K562 (cell line): Measurements from ENCODE around the gene STT3A. TPM values are rescaled to one million over a fixed set of nuclear protein-coding genes. Genes with fewer than 3 reads are reported as not detected.

Source experiments
- ATF1 ChIP-seq, 2 experiments: fragments of 450-650 bp in 1 of 2; IDR thresholded peaks; 2 replicates each; pipeline ENCODE4 v1.6.1; 2016; ENCODE audit warnings: missing compliant biosample characterization in 1 of 2, missing genetic modification characterization in 1 of 2
- GABPA ChIP-seq: fragments of 200-800 bp; sonication (Bioruptor generic); conservative IDR thresholded peaks from 2 replicates; pipeline ENCODE4 v1.6.1; 2016; ENCODE audit warnings: low read depth, missing genetic modification characterization, missing compliant biosample characterization
- HMGXB4 ChIP-seq: sonication (generic); formaldehyde crosslinking; IDR thresholded peaks from 2 replicates; pipeline ENCODE4 v1.8.1; 2023; ENCODE audit warnings: mild to moderate bottlenecking, missing genetic modification reagents
- ILF3 ChIP-seq: fragments of 450-650 bp; IDR thresholded peaks from 2 replicates; pipeline ENCODE4 v1.6.1; 2018; ENCODE audit warnings: antibody characterized with exemption, mild to moderate bottlenecking, moderate library complexity, borderline replicate concordance
- MAZ ChIP-seq, 2 experiments: fragments of 450-650 bp in 1 of 2; sonication (generic) in 1 of 2; formaldehyde crosslinking; IDR thresholded peaks in 1 of 2; conservative IDR thresholded peaks in 1 of 2; 2 replicates each; pipeline versions ENCODE4 v1.4.0 to v1.5.0; 2020; ENCODE audit warnings: mild to moderate bottlenecking in 1 of 2, missing genetic modification reagents in 1 of 2
- NR2C2 ChIP-seq, 2 experiments: fragments of 200-800 bp in 1 of 2; sonication (Bioruptor generic) in 1 of 2; sonication (generic) in 1 of 2; formaldehyde crosslinking in 1 of 2; IDR thresholded peaks; 2 replicates each; pipeline versions ENCODE4 v1.6.1 to v1.8.0; 2016 to 2022; ENCODE audit warnings: mild to moderate bottlenecking in 1 of 2, missing compliant biosample characterization in 1 of 2, missing genetic modification characterization in 1 of 2, missing genetic modification reagents in 1 of 2
- PATZ1 ChIP-seq: fragments of 250-450 bp; sonication (Bioruptor Pico); IDR thresholded peaks from 2 replicates; pipeline ENCODE4 v1.5.0; 2020; ENCODE audit warnings: mild to moderate bottlenecking, borderline replicate concordance
- PML ChIP-seq: IDR thresholded peaks from 2 replicates; pipeline ENCODE4 v1.6.1; 2012; ENCODE audit warnings: low read length, inconsistent platforms
- POLR2AphosphoS5 ChIP-seq: IDR thresholded peaks from 2 replicates; pipeline ENCODE4 v1.6.1; 2011; ENCODE audit warnings: mild to moderate bottlenecking, low read depth, low read length, moderate library complexity; ENCODE audit not compliant: control insufficient read depth, insufficient read depth
- RBFOX2 ChIP-seq: fragments of 200-400 bp; formaldehyde crosslinking; IDR thresholded peaks from 2 replicates; pipeline ENCODE4 v1.6.1; 2017; ENCODE audit warnings: low read depth, mild to moderate bottlenecking, low read length, moderate library complexity
- RREB1 ChIP-seq: fragments of 250-450 bp; sonication (Bioruptor Pico); IDR thresholded peaks from 2 replicates; pipeline ENCODE4 v1.4.0; 2020
- SMAD3 ChIP-seq: fragments of 450-650 bp; formaldehyde crosslinking; conservative IDR thresholded peaks from 2 replicates; pipeline ENCODE4 v1.4.0; 2020; ENCODE audit warnings: mild to moderate bottlenecking
- SMAD4 ChIP-seq: fragments of 250-450 bp; sonication (Bioruptor Pico); conservative IDR thresholded peaks from 2 replicates; pipeline ENCODE4 v1.8.0; 2021; ENCODE audit warnings: inconsistent platforms, mild to moderate bottlenecking, moderate library complexity
- SNIP1 ChIP-seq: fragments of 450-650 bp; IDR thresholded peaks from 2 replicates; pipeline ENCODE4 v1.7.1; 2017; ENCODE audit warnings: low read depth, mild to moderate bottlenecking
- WHSC1 ChIP-seq: IDR thresholded peaks from one replicate; pipeline ENCODE4 v1.6.1; 2012; ENCODE audit warnings: low read length, control low read depth, inconsistent platforms
- ZFX ChIP-seq: sonication (generic); formaldehyde crosslinking; IDR thresholded peaks from 2 replicates; pipeline ENCODE4 v1.8.0; 2022; ENCODE audit warnings: mild to moderate bottlenecking, missing genetic modification reagents, moderate library complexity
- polyA plus RNA-seq, 8 experiments: library from polyadenylated mRNA; depleted of rRNA in 4 of 8; stranded (reverse) in 5 of 8; unstranded in 3 of 8; fragments of >200 nt; fragmentation: Nextera tagmentation in 2 of 8; fragmentation: Illumina TruSeq in 1 of 8; extraction: Ambion mirVana in 2 of 8; extraction: Trizol in 1 of 8; gene quantifications; 2 replicates each; pipeline versions ENCODE4 v1.2.1 to v1.2.3, GENCODE V29; 2011 to 2014; ENCODE audit warnings: inconsistent platforms in 1 of 8, missing spikeins in 1 of 8
- total RNA-seq, 7 experiments: library from RNA; depleted of rRNA in 6 of 7; stranded (reverse); fragments of >200 nt in 6 of 7; fragmentation: Illumina TruSeq in 2 of 7; extraction: Trizol in 2 of 7; gene quantifications; 2 replicates each; pipeline versions ENCODE4 v1.2.1 to v1.2.3, GENCODE V29; 2011 to 2021; ENCODE audit warnings: low replicate concordance in 1 of 7

The STT3A gene
- total and polyA plus RNA-seq, 9 of the 15 experiments (the other 6 are each of a cell fraction or from before 2014, with no cell fraction given) = 70.7 to 330 (median 192) TPM

- 0 out of 2 replicates have a peak, but pooled peaks have one; percentile 76 for TF ChIP-seq HMGXB4
- peak; percentile 82 to 91 for TF ChIP-seq MAZ (CRISPR knock-in tag; conservative IDR thresholded peaks at IDR 0.05 in 1 of 2, IDR thresholded peaks at IDR 0.05 in 1 of 2)
- TF ChIP-seq SNIP1 = no peak
- TF ChIP-seq RREB1 (CRISPR knock-in tag) = no peak
- TF ChIP-seq RBFOX2 = peak; percentile 91
- peak; percentile 86 for TF ChIP-seq ZFX (CRISPR knock-in tag)
- TF ChIP-seq SMAD4 (CRISPR knock-in tag) = peak; percentile 62; the same call in 1 of the 2 replicates
- TF ChIP-seq PATZ1 (CRISPR knock-in tag) = no peak
- TF ChIP-seq ILF3 = peak; percentile 81; the same call in 1 of the 2 replicates
- peak; percentile 80; the same call in 1 of the 2 replicates for TF ChIP-seq POLR2AphosphoS5
- no peak for TF ChIP-seq SMAD3 (CRISPR knock-in tag)
- no peak for TF ChIP-seq PML
- 0 out of 2 replicates have a peak, but pooled peaks have one; percentile 50 for TF ChIP-seq GABPA
- TF ChIP-seq ATF1 (CRISPR knock-in tag; IDR thresholded peaks at IDR 0.05) = no peak
- TF ChIP-seq ATF1 (tag; IDR thresholded peaks at IDR 0.05) = peak; percentile 68
- TF ChIP-seq NR2C2 (CRISPR knock-in tag; IDR thresholded peaks at IDR 0.05) = no peak
- peak; percentile 71 for TF ChIP-seq NR2C2 (tag; IDR thresholded peaks at IDR 0.05)
- TF ChIP-seq WHSC1 = no peak
Measured at GRCh38 chr11:125568970-125569914, 23.4 kb upstream of the STT3A start, which contains the start of gene EI24 (continued).
